Ovary (tissue), 9 donors: ENCODE results near the gene AGK. TPM values are rescaled to one million over a fixed set of nuclear protein-coding genes. Genes with fewer than 3 reads are reported as not detected.

Experiments
- DNase-seq, 5 donors: peaks; one replicate each; pipeline ENCODE4 v3.0.0-alpha.2; 2019 to 2020
- H3K27ac ChIP-seq, 2 donors: fragments of 200-600 bp; one replicate each; pipeline versions ENCODE4 v1.5.1 to v1.8.0; 2019 to 2022
- H3K27me3 ChIP-seq: fragments of 200-600 bp; one replicate; pipeline ENCODE4 v1.8.0; 2022
- H3K36me3 ChIP-seq: fragments of 200-600 bp; sonication (generic); one replicate; pipeline ENCODE4 v1.5.1; 2019
- H3K4me1 ChIP-seq: one replicate; pipeline ENCODE4 v1.8.1; 2013; ENCODE audit warnings: mild to moderate bottlenecking, moderate library complexity; ENCODE audit not compliant: insufficient read depth
- H3K4me3 ChIP-seq: fragments of 200-600 bp; sonication (generic); one replicate; pipeline ENCODE4 v1.5.1; 2017
- H3K9me3 ChIP-seq, 2 donors: fragments of 200-600 bp in 1 of 2; sonication (generic) in 1 of 2; one replicate each; pipeline versions ENCODE4 v1.5.1 to v1.8.1; 2013 to 2019; ENCODE audit warnings: mild to moderate bottlenecking in 1 of 2, moderate library complexity in 1 of 2
- EP300 ChIP-seq: sonication (generic); formaldehyde crosslinking; IDR thresholded peaks from one replicate; pipeline ENCODE4 v1.6.1; 2017; ENCODE audit warnings: antibody characterized with exemption
- POLR2A ChIP-seq: fragments of 450-650 bp; IDR thresholded peaks from one replicate; pipeline ENCODE4 v1.6.1; 2017; ENCODE audit warnings: antibody characterized with exemption, mild to moderate bottlenecking, moderate library complexity
- WGBS, 3 donors: extraction: QIAGEN DNeasy Blood & Tissue Kit in 1 of 3; methylation state at CpG; one replicate each; pipeline versions ENCODE4 v1.1.5 to v1.1.7; 2013 to 2017; 5-methylcytosine and 5-hydroxymethylcytosine counted together
- intact Hi-C, 4 donors: fragments of 100-400 bp; cut with DNase I; formaldehyde crosslinking; loops; one replicate each; pipeline versions ENCODE4 v1.11.0 to v1.15.1; 2022 to 2023
- polyA plus RNA-seq, 2 donors: library from polyadenylated mRNA; stranded (reverse); fragments of 200-250 nt in 1 of 2; fragments of 350-450 nt in 1 of 2; fragmentation: Illumina TruSeq in 1 of 2; extraction: RNeasy Lipid Tissue Mini Kit (QIAGEN cat#74804) in 1 of 2; gene quantifications; one replicate each; pipeline ENCODE4 v1.2.3, GENCODE V29; 2013 to 2014
- total RNA-seq, 7 donors: library from RNA; depleted of rRNA in 2 of 7; stranded (reverse); fragments of >200 nt in 2 of 7; fragmentation: NEBNext Ultra II Directional in 3 of 7; extraction: Animal tissue kit (Norgen Biotek cat#: 25700) in 3 of 7; gene quantifications; one replicate each; pipeline versions ENCODE4 v1.1.0 to v1.2.4, GENCODE V29; 2016 to 2023
- TF ChIP-seq, protein P1 (sequence below), 3 donors: fragments of 450-650 bp in 2 of 3; fragments of 200-600 bp in 1 of 3; IDR thresholded peaks; one replicate each; pipeline versions ENCODE4 v1.5.1 to v1.8.0; 2016 to 2022; ENCODE audit warnings: antibody characterized with exemption in 3 of 3, mild to moderate bottlenecking in 1 of 3
- donor health status: DM: no; HTN: no; CAD: no; lungs with moderate emphysema.
- donor health status: DM: no; HTN: no; CAD: no.
- donor health status: Bipolar disorder and iron deficiency.
- donor health status: DM: yes; HTN: yes; CAD: no.
- donor health status: DM: no; HTN: no; CAD: no.
- donor health status: DM: yes; HTN: yes; CAD: no.

The AGK gene
- total and polyA plus RNA-seq, 9 donors: 11.3 to 32.1 (median 21.8) TPM

DNA sequence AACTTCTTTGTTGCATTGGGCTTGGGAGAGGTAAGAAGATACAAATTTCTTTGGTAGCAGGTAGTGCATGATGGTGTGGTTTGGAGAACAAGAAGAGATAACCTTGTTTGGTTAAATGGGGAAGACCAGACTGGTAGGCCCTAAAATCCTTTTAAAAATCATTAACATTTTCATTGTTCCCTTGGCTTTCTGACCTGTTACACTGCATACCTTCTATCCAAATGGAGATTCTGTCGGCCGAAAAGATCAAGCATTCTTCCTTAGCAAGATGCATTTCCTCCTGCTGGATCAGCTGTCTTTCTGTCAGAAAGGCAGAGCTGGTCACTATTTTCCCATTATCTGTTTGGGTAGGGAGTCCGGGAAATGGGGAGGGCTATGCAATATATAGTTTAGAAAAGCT is 33.7 kb downstream of the AGK start:
- no peaks in the 10 kb centered on the region for H3K36me3 ChIP-seq
- no peaks in the 10 kb centered on the region for H3K27me3 ChIP-seq
- no peak for DNase-seq
- WGBS, 3 donors: 66 to 75% (median 67%) methylated on average over 3 of the region's 3 CpGs
- no peaks in the 10 kb centered on the region for H3K9me3 ChIP-seq
- no peak for TF ChIP-seq POLR2A
- TF ChIP-seq, protein P1, sequence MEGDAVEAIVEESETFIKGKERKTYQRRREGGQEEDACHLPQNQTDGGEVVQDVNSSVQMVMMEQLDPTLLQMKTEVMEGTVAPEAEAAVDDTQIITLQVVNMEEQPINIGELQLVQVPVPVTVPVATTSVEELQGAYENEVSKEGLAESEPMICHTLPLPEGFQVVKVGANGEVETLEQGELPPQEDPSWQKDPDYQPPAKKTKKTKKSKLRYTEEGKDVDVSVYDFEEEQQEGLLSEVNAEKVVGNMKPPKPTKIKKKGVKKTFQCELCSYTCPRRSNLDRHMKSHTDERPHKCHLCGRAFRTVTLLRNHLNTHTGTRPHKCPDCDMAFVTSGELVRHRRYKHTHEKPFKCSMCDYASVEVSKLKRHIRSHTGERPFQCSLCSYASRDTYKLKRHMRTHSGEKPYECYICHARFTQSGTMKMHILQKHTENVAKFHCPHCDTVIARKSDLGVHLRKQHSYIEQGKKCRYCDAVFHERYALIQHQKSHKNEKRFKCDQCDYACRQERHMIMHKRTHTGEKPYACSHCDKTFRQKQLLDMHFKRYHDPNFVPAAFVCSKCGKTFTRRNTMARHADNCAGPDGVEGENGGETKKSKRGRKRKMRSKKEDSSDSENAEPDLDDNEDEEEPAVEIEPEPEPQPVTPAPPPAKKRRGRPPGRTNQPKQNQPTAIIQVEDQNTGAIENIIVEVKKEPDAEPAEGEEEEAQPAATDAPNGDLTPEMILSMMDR (IDR thresholded peaks at IDR 0.05): no peak
- no peak for TF ChIP-seq EP300
- H3K27ac ChIP-seq: no peak overlapping the region
- intact Hi-C loops: no loop called here
- H3K4me1 ChIP-seq: peaks cover 1% of the 10 kb centered on the region
- no peak overlapping the region for H3K4me3 ChIP-seq

DNA sequence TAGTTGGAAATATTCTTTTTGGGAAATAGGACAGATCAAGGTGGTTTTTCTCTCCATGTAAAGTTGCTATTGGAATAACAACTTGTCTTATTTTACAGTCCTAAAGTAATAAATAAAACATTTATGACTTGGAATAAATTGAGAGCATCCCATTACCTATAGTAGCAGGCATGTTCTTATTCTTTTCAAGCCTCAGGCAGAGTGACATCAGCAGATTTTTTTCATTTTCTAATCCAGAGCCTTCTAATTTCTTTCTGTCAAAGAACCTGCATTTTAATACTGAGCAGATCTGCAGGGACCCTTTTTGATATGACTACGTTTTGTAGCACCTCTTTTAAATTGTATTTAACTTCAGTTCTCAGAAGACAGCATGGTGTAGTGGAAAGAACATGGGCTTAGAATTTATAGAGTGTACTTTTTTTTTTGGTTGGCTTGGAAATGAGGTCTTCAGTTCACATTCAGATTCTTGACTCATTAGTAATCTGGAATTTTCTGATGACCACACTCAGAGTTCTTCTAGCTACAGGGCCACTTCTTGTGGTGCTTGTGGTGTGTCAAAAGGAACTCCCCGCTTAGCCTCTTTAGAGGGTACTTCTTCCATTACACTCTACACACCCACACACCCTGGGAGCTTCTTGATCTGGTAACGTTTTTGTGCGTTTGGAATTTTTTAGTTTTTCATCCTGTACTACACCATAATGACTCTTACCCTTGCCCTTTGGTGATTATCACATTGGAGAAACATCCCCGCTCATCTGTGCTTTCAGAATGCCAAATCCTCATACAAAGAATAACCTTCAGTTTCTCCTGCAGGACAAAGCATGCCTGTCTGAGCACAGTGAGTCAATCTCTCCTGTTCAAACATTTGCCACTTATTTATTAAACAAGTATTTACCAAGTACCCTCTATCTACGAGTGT is 34.6 kb downstream of the AGK start:
- Histone ChIP-seq H3K27me3 (no peaks in the 10 kb centered on the region), H3K9me3 (no peaks in the 10 kb centered on the region), H3K4me3 (no peak overlapping the region), H3K36me3 (no peaks in the 10 kb centered on the region), H3K27ac (no peak overlapping the region), H3K4me1 (peaks cover 1% of the 10 kb centered on the region)
- no peak for TF ChIP-seq EP300
- no peak for TF ChIP-seq POLR2A
- TF ChIP-seq, protein P1 (IDR thresholded peaks at IDR 0.05): no peak
- intact Hi-C loops: no loop called here
- no peak for DNase-seq
- 47 to 48% (median 47%) methylated on average over 6 of the region's 6 CpGs for WGBS, 3 donors

DNA sequence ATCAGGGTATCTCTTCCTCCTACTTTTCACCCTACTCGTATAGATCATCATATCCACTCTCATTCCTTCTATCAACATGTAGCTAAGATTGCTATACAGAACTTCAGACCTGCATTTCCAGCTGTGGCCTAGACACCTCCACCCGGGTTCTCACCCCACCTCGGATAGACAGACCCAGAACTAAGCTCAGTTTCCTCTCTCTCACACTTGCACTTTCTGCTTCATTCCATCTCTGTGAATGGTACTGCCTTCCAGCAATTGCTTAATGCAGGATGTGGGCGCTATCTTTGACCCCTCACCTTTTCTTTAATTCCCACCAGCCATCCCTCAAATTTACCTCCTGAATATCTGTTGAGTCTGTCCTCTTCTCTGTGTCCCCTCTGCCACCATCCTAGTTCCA is 35.7 kb downstream of the AGK start:
- DNase-seq: no peak
- WGBS, 3 donors: 82 to 91% (median 88%) methylated on average over 4 of the region's 4 CpGs
- TF ChIP-seq, protein P1 (IDR thresholded peaks at IDR 0.05): no peak
- no peak for TF ChIP-seq EP300
- TF ChIP-seq POLR2A: no peak
- H3K36me3 ChIP-seq: no peaks in the 10 kb centered on the region
- H3K4me3 ChIP-seq: no peak overlapping the region
- no peak overlapping the region for H3K27ac ChIP-seq
- intact Hi-C loops: no loop called here
- peaks cover 1% of the 10 kb centered on the region for H3K4me1 ChIP-seq
- no peaks in the 10 kb centered on the region for H3K9me3 ChIP-seq
- H3K27me3 ChIP-seq: no peaks in the 10 kb centered on the region

DNA sequence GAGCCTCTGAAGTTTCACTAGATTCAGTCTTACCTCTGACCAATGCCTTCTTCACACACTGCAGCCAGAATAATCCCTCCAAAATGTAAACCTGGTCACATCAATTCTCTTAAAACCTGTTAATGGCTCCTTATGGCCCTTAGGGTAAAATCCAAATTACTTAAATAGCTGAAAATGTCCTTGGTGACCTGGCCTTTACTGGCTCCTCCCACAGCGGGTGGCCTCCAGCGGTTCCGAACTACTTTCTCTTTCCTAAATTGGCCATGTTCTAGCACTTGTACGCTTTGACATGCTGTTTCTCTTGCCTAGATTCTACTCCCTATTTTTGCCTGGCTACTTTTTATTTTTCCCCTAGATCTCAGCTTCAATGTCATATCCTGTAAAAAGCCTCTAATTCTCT is 36.1 kb downstream of the AGK start:
- H3K36me3 ChIP-seq: no peaks in the 10 kb centered on the region
- no peak for DNase-seq
- H3K27me3 ChIP-seq: no peaks in the 10 kb centered on the region
- H3K27ac ChIP-seq: no peak overlapping the region
- WGBS, 3 donors: 90 to 92% (median 92%) methylated on average over 4 of the region's 4 CpGs
- no peaks in the 10 kb centered on the region for H3K9me3 ChIP-seq
- peaks cover 1% of the 10 kb centered on the region for H3K4me1 ChIP-seq
- H3K4me3 ChIP-seq: no peak overlapping the region
- TF ChIP-seq EP300 (no peak), POLR2A (no peak)
- TF ChIP-seq, protein P1 (IDR thresholded peaks at IDR 0.05): no peak
- intact Hi-C loops: no loop called here
